A549 treated with GW870086 at 1 μM for 4 hours (cell line): ENCODE measurements around the gene INPP4B. TPM values are rescaled to one million over a fixed set of nuclear protein-coding genes. Genes with fewer than 3 reads are reported as not detected.

Source experiments
- total RNA-seq: library from RNA; stranded (reverse); fragments of 200-300 nt; extraction: Qiagen RNA extraction; gene quantifications from 5 replicates; pipeline ENCODE4 v1.2.3, GENCODE V29; 2022; ENCODE audit warnings: low read depth

The INPP4B gene
- total RNA-seq, result 3.6 to 5.9 TPM (median 5.6 TPM) in 5 replicates

DNA sequence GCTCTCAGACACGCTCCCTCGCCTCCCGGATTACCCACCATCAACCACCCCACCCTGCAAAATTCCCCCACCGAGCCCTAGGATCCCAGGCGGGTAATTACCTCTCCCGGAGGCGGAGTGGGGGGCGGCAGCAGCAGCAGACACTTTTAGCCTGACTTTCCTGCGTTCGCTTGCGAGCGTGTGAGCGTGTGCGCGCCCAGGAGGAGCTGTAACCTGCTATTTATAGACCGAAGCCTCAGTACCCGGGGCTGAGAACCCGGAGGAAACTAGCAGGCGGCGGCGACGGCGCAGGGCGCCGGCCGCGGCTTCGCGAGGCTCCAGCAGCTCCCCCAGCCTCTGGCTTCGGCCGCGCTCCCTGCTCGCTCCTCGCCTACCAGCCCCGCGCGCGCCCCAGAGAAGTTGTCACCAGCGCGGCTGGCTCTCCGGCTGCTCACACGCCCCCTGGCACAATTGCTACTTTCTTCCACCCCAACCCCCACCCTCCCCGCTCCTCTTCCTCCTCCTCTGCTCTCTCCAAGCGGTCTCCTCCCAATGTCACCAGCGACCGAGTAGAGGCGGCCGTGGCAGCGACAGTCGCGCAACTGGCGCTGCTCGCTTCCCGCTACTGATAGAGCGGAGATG, at the start of gene INPP4B:
INPP4B (minus strand) TSS at position 194 of the 621 bp plus-strand sequence.

